Neural progenitor cell (in vitro differentiated cells): ENCODE measurements around the gene PPFIA3. TPM values are rescaled to one million over a fixed set of nuclear protein-coding genes. Genes with fewer than 3 reads are reported as not detected.

Source experiments
- DNase-seq: peaks from one replicate; pipeline ENCODE4 v3.0.0-alpha.2; 2016; ENCODE audit warnings: low spot score
- H2AFZ ChIP-seq: fragments of 200-600 bp; sonication (generic); replicated peaks from 2 replicates; pipeline ENCODE4 v1.6.1; 2016; ENCODE audit warnings: antibody characterized with exemption
- H3F3A ChIP-seq: fragments of 200-600 bp; sonication (generic); 2 replicates; pipeline ENCODE4 v1.6.1; 2016; ENCODE audit warnings: antibody characterized with exemption, low read depth
- H3K27ac ChIP-seq: fragments of 200-600 bp; sonication (generic); 2 replicates; pipeline ENCODE4 v1.5.1; 2016; ENCODE audit warnings: mild to moderate bottlenecking
- H3K27me3 ChIP-seq: fragments of 200-600 bp; sonication (generic); 2 replicates; pipeline ENCODE4 v1.6.1; 2016; ENCODE audit warnings: mild to moderate bottlenecking, moderate library complexity
- H3K36me3 ChIP-seq: fragments of 200-600 bp; sonication (generic); 2 replicates; pipeline ENCODE4 v1.5.1; 2016
- H3K4me1 ChIP-seq: fragments of 200-600 bp; sonication (generic); 2 replicates; pipeline ENCODE4 v1.6.1; 2016; ENCODE audit warnings: mixed run types
- H3K4me2 ChIP-seq: fragments of 200-600 bp; sonication (generic); 2 replicates; pipeline ENCODE4 v1.6.1; 2016
- H3K4me3 ChIP-seq: fragments of 200-600 bp; sonication (generic); 2 replicates; pipeline ENCODE4 v1.5.1; 2016
- H3K79me2 ChIP-seq: fragments of 200-600 bp; sonication (generic); 2 replicates; pipeline ENCODE4 v1.6.1; 2016; ENCODE audit warnings: low read depth
- H3K9ac ChIP-seq: fragments of 200-600 bp; sonication (generic); 2 replicates; pipeline ENCODE4 v1.6.1; 2016
- H3K9me3 ChIP-seq: fragments of 200-600 bp; sonication (generic); 2 replicates; pipeline ENCODE4 v1.5.1; 2016; ENCODE audit warnings: low read depth
- H4K20me1 ChIP-seq: fragments of 200-600 bp; sonication (generic); 2 replicates; pipeline ENCODE4 v1.6.1; 2016; ENCODE audit warnings: low read depth
- H3K27ac Mint-ChIP-seq: 3 replicates; pipeline ENCODE4 v1.8.0; 2021; ENCODE audit warnings: mixed read lengths
- H3K27me3 Mint-ChIP-seq: 2 replicates; pipeline ENCODE4 v1.8.0; 2022; ENCODE audit warnings: low read depth, mild to moderate bottlenecking, inconsistent platforms, moderate library complexity, mixed read lengths; ENCODE audit not compliant: insufficient read depth
- H3K36me3 Mint-ChIP-seq: 3 replicates; pipeline ENCODE4 v1.8.0; 2021; ENCODE audit warnings: mixed read lengths
- H3K4me1 Mint-ChIP-seq: 3 replicates; pipeline ENCODE4 v1.8.0; 2021; ENCODE audit warnings: mixed read lengths
- H3K4me3 Mint-ChIP-seq: 3 replicates; pipeline ENCODE4 v1.8.0; 2021; ENCODE audit warnings: mild to moderate bottlenecking, moderate library complexity, mixed read lengths
- H3K9me3 Mint-ChIP-seq: 3 replicates; pipeline ENCODE4 v1.8.0; 2020; ENCODE audit warnings: mixed read lengths
- EZH2 ChIP-seq: fragments of 200-600 bp; sonication (generic); IDR thresholded peaks from 2 replicates; pipeline ENCODE4 v1.6.1; 2017; ENCODE audit warnings: antibody characterized with exemption, mild to moderate bottlenecking, moderate library complexity
- EZH2phosphoT487 ChIP-seq: fragments of 200-600 bp; sonication (generic); IDR thresholded peaks from 2 replicates; pipeline ENCODE4 v1.6.1; 2017; ENCODE audit warnings: antibody characterized with exemption
- total RNA-seq: library from RNA; depleted of rRNA; stranded (reverse); fragments of >200 nt; gene quantifications from 2 replicates; pipeline ENCODE4 v1.2.3, GENCODE V29; 2015; ENCODE audit warnings: low replicate concordance
- TF ChIP-seq, protein P1 (sequence below): fragments of 200-600 bp; sonication (generic); IDR thresholded peaks from 2 replicates; pipeline ENCODE4 v1.5.1; 2017; ENCODE audit warnings: antibody characterized with exemption, mild to moderate bottlenecking

The PPFIA3 gene
- total RNA-seq, 1 donor from 2014 or later, result 1.8 TPM

GRCh38 chr19:49160450-49161189, 41.3 kb downstream of the PPFIA3 start:
- H3K9me3 ChIP-seq, result no peaks in the 10 kb centered on the region
- peak overlapping the region; percentile 4 for H3K27ac Mint-ChIP-seq
- TF ChIP-seq EZH2phosphoT487 (no peak), EZH2 (no peak)
- TF ChIP-seq, protein P1, sequence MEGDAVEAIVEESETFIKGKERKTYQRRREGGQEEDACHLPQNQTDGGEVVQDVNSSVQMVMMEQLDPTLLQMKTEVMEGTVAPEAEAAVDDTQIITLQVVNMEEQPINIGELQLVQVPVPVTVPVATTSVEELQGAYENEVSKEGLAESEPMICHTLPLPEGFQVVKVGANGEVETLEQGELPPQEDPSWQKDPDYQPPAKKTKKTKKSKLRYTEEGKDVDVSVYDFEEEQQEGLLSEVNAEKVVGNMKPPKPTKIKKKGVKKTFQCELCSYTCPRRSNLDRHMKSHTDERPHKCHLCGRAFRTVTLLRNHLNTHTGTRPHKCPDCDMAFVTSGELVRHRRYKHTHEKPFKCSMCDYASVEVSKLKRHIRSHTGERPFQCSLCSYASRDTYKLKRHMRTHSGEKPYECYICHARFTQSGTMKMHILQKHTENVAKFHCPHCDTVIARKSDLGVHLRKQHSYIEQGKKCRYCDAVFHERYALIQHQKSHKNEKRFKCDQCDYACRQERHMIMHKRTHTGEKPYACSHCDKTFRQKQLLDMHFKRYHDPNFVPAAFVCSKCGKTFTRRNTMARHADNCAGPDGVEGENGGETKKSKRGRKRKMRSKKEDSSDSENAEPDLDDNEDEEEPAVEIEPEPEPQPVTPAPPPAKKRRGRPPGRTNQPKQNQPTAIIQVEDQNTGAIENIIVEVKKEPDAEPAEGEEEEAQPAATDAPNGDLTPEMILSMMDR, result no peak
- peaks cover 24% of the 10 kb centered on the region for H3K4me1 Mint-ChIP-seq
- peaks cover 1% of the 10 kb centered on the region for H4K20me1 ChIP-seq
- no peak overlapping the region for H3K4me2 ChIP-seq
- H2AFZ ChIP-seq, result no peak overlapping the region
- no peak overlapping the region for H3K4me3 ChIP-seq
- H3K9me3 Mint-ChIP-seq, result no peaks in the 10 kb centered on the region
- peaks cover 4% of the 10 kb centered on the region for H3K27me3 Mint-ChIP-seq
- no peak overlapping the region for H3K4me3 Mint-ChIP-seq
- no peak for DNase-seq
- no peaks in the 10 kb centered on the region for H3K36me3 Mint-ChIP-seq
- peaks cover 4% of the 10 kb centered on the region for H3F3A ChIP-seq
- no peaks in the 10 kb centered on the region for H3K79me2 ChIP-seq
- no peaks in the 10 kb centered on the region for H3K36me3 ChIP-seq
- H3K4me1 ChIP-seq, result peaks cover 3% of the 10 kb centered on the region
- no peak overlapping the region for H3K27ac ChIP-seq
- no peak overlapping the region for H3K9ac ChIP-seq
- H3K27me3 ChIP-seq, result peaks cover 14% of the 10 kb centered on the region

- TF ChIP-seq, protein P1, result no peak
- TF ChIP-seq EZH2 (no peak), EZH2phosphoT487 (no peak)
- Histone ChIP-seq H3K9ac (no peak overlapping the region), H3K9me3 (no peaks in the 10 kb centered on the region), H3K27me3 (peaks cover 9% of the 10 kb centered on the region), H4K20me1 (no peaks in the 10 kb centered on the region), H3K27ac (no peak overlapping the region), H3F3A (peaks cover 4% of the 10 kb centered on the region), H2AFZ (no peak overlapping the region), H3K4me1 (no peaks in the 10 kb centered on the region), H3K4me3 (no peak overlapping the region), H3K4me2 (no peak overlapping the region), H3K36me3 (no peaks in the 10 kb centered on the region), H3K79me2 (no peaks in the 10 kb centered on the region)
- no peak for DNase-seq
- Mint-ChIP-seq H3K4me1 (peaks cover 18% of the 10 kb centered on the region), H3K4me3 (no peak overlapping the region), H3K36me3 (no peaks in the 10 kb centered on the region), H3K9me3 (no peaks in the 10 kb centered on the region), H3K27ac (no peak overlapping the region), H3K27me3 (peaks cover 9% of the 10 kb centered on the region)
Observed at GRCh38 chr19:49161987-49162386, 42.6 kb downstream of the PPFIA3 start.

GRCh38 chr19:49165111-49165750, 45.9 kb downstream of the PPFIA3 start:
- no peak overlapping the region for H2AFZ ChIP-seq
- H3K27me3 ChIP-seq, result no peaks in the 10 kb centered on the region
- peak overlapping the region; percentile 72 for H3K4me3 Mint-ChIP-seq
- no peaks in the 10 kb centered on the region for H3K9me3 ChIP-seq
- no peak for DNase-seq
- H3K27ac ChIP-seq, result no peak overlapping the region
- no peaks in the 10 kb centered on the region for H3K9me3 Mint-ChIP-seq
- H3K36me3 ChIP-seq, result no peaks in the 10 kb centered on the region
- no peaks in the 10 kb centered on the region for H3K4me1 ChIP-seq
- H3K27ac Mint-ChIP-seq, result peak overlapping the region; percentile 57
- H3K4me1 Mint-ChIP-seq, result peaks cover 8% of the 10 kb centered on the region
- H3K27me3 Mint-ChIP-seq, result peaks cover 9% of the 10 kb centered on the region
- no peak overlapping the region for H3K4me3 ChIP-seq
- no peaks in the 10 kb centered on the region for H3F3A ChIP-seq
- H3K36me3 Mint-ChIP-seq, result no peaks in the 10 kb centered on the region
- H3K9ac ChIP-seq, result no peak overlapping the region
- H3K79me2 ChIP-seq, result no peaks in the 10 kb centered on the region
- H3K4me2 ChIP-seq, result no peak overlapping the region
- H4K20me1 ChIP-seq, result no peaks in the 10 kb centered on the region
- TF ChIP-seq EZH2 (no peak), EZH2phosphoT487 (no peak)
- TF ChIP-seq, protein P1, result no peak
